Osteocyte (in vitro differentiated cells): ENCODE data around the gene AAK1. TPM values are rescaled to one million over a fixed set of nuclear protein-coding genes. Genes with fewer than 3 reads are reported as not detected.

ENCODE experiments used
- DNase-seq: peaks from one replicate; pipeline ENCODE4 v3.0.0; 2021; ENCODE audit warnings: mixed read lengths; ENCODE audit not compliant: unreplicated experiment; ENCODE audit errors: extremely low spot score
- H3K27ac Mint-ChIP-seq: one replicate; pipeline ENCODE4 v1.8.0; 2021; ENCODE audit warnings: mild to moderate bottlenecking, mixed read lengths; ENCODE audit not compliant: unreplicated experiment
- H3K27me3 Mint-ChIP-seq: one replicate; pipeline ENCODE4 v1.8.0; 2021; ENCODE audit warnings: mixed read lengths; ENCODE audit not compliant: unreplicated experiment
- H3K36me3 Mint-ChIP-seq: one replicate; pipeline ENCODE4 v1.8.0; 2021; ENCODE audit warnings: mixed read lengths; ENCODE audit not compliant: unreplicated experiment
- H3K4me1 Mint-ChIP-seq: one replicate; pipeline ENCODE4 v1.8.0; 2021; ENCODE audit warnings: mixed read lengths; ENCODE audit not compliant: unreplicated experiment
- H3K4me3 Mint-ChIP-seq: one replicate; pipeline ENCODE4 v1.8.0; 2021; ENCODE audit warnings: mild to moderate bottlenecking, moderate library complexity, mixed read lengths; ENCODE audit not compliant: unreplicated experiment
- H3K9me3 Mint-ChIP-seq: one replicate; pipeline ENCODE4 v1.8.0; 2021; ENCODE audit warnings: mixed read lengths; ENCODE audit not compliant: unreplicated experiment
- CTCF ChIP-seq: fragments of 200-600 bp; sonication (generic); IDR thresholded peaks from 2 replicates; pipeline ENCODE4 v1.5.0; 2021; ENCODE audit warnings: antibody characterized with exemption, mild to moderate bottlenecking, moderate library complexity
- total RNA-seq: library from RNA; stranded (reverse); gene quantifications from 2 replicates; pipeline ENCODE4 v1.2.1, GENCODE V29; 2021

AAK1 gene
- total RNA-seq, 1 donor from 2014 or later, result 66.0 TPM

DNA sequence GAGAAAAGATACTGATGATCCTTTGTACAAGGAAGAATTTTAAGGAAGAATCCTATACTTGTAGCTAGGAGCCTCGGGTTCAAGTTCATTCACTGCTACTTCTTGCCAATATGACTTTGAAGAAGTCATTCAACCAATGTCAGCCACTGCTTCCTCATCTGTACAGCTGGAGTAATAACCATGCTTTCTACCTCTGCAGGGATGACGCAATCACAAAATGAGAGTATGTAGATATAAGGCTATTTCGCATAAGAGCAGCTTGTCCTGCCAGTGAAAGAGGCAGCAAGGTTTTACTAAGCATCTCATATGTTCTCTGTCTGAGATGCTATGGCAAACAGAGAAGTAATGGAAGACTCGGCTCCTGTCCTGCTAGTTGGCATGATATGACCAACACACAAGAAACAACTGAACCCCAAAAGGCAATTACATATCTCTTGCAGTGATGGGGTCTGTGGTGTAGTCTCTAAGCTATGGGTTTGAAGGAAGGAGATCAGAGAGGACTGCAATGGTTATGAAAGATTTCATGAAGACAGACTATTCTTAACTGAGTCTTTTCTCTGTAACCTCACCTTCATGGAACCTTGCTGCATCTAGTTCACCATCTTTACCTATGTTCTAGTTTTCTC lies 9.2 kb downstream of the AAK1 start:
- Mint-ChIP-seq H3K9me3 (no peaks in the 10 kb centered on the region), H3K4me1 (peaks cover 17% of the 10 kb centered on the region), H3K4me3 (no peak overlapping the region), H3K27me3 (no peaks in the 10 kb centered on the region), H3K27ac (no peak overlapping the region), H3K36me3 (peaks cover 6% of the 10 kb centered on the region)
- DNase-seq, result no peak
- TF ChIP-seq CTCF, result no peak

DNA sequence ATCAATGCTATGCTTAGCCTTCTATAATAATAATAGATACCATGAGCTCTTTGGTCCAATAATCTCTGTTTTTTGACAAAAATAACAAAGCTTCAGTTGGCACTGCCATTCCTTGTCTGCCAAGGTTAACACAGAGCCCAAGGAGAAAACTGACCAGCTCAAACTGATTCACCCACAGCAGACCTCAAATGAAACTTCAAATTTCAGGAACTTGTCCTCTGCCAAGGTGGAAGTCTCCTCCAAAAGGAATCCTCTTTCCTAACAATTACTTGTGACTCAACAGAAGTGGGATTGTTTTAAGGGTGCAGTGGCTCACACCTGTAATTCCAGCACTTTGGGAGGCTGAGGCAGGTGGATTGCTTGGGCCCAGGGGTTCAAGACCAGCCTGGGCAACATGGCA lies 12.1 kb downstream of the AAK1 start:
- Mint-ChIP-seq H3K9me3 (no peaks in the 10 kb centered on the region), H3K4me1 (peaks cover 10% of the 10 kb centered on the region), H3K27me3 (no peaks in the 10 kb centered on the region), H3K4me3 (no peak overlapping the region), H3K36me3 (no peaks in the 10 kb centered on the region), H3K27ac (no peak overlapping the region)
- TF ChIP-seq CTCF, result no peak
- DNase-seq, result no peak

GRCh38 chr2:69629921-69630608 lies 13.5 kb downstream of the AAK1 start:
- DNase-seq, result no peak
- no peak for TF ChIP-seq CTCF
- Mint-ChIP-seq H3K36me3 (no peaks in the 10 kb centered on the region), H3K27ac (no peak overlapping the region), H3K4me3 (no peak overlapping the region), H3K9me3 (no peaks in the 10 kb centered on the region), H3K4me1 (peaks cover 10% of the 10 kb centered on the region), H3K27me3 (no peaks in the 10 kb centered on the region)

DNA sequence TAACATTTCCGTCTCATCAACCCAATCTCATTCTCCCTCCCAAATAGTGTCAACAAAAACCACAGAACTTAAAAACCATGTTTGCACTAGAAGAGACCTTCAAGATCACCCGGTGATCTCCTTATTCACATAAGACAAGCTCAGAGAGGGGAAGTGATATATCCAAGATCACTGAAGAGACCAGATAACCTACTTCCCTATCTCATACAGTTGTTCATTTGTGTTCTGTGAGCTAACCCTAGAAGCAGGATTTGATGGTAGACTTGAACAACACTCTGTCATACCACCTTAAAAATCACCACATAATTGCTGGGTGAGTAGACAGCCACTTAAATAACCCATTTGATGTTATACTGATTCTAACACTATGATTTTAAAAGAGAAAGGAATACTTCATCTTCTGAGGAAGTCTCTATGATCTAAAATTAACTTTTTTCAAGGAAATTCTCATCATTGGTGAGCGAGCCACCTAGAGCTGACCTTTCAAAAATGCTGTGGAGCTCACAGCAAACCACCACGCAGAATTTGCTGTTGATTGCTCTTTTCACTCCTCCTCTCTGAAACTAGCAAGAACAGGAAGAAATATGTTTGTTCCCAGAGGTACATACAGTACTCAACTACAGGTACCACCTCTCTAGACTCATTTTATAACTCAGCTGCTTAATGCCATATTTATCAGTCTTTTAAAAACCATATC lies 15.1 kb downstream of the AAK1 start:
- Mint-ChIP-seq H3K27ac (no peak overlapping the region), H3K4me3 (no peak overlapping the region), H3K27me3 (no peaks in the 10 kb centered on the region), H3K4me1 (peaks cover 20% of the 10 kb centered on the region), H3K36me3 (no peaks in the 10 kb centered on the region), H3K9me3 (no peaks in the 10 kb centered on the region)
- no peak for TF ChIP-seq CTCF
- DNase-seq, result no peak

DNA sequence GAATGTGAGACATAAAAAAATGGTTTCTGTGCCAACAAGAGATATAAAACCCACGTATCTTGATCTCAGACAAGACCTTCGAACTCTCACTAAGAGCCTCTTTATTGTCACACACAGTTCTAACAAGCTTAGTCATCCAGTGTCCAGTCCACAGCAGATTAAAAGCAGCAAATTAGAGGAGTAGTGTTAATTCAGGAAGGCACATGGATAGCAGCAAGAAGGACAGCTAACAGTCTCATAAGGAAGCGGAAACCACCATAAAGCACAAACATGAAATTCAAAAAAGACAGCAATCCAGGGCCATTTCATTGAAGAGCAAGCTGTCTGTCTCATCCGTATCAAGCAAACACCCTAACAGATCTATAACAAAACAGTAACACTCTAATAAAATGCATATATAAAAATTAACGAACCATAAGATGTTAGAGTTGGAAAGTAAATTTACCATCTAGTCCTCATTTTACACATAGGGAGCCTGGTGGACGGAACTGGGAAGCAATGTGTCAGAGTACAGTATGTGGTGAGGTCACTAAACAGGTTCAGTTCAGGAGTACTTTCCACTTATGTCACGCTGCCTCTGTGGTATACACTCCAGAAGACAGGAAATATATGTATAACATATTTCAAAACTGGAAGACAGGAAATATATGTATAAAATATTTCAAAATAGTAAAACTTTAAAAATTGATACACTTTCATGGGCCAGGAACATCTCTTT lies 18.3 kb downstream of the AAK1 start:
- H3K27me3 Mint-ChIP-seq, result no peaks in the 10 kb centered on the region
- no peaks in the 10 kb centered on the region for H3K36me3 Mint-ChIP-seq
- H3K27ac Mint-ChIP-seq, result no peak overlapping the region
- H3K9me3 Mint-ChIP-seq, result no peaks in the 10 kb centered on the region
- DNase-seq, result no peak
- H3K4me3 Mint-ChIP-seq, result no peak overlapping the region
- TF ChIP-seq CTCF, result no peak
- peaks cover 14% of the 10 kb centered on the region for H3K4me1 Mint-ChIP-seq
